Right kidney (tissue), 1 donor: ENCODE measurements around the gene DOC2B.
A peak's percentile ranks its signal among the peaks of the same experiment; 100 is the strongest.
"Not testable (repeated sequence)": the region's sequence is repeated elsewhere in the genome, so short reads cannot be mapped to it uniquely, and the experiment has no call there.

Experiments
- DNase-seq: peaks from one replicate; pipeline ENCODE4 v3.0.0-alpha.2; 2016

DOC2B gene

GRCh38 chr17:213286-214105, 32.0 kb upstream of the DOC2B start:
- DNase-seq: no peak

- no peak for DNase-seq
These were observed 29.0 kb upstream of the DOC2B start for GRCh38 chr17:210402-210801.

DNA sequence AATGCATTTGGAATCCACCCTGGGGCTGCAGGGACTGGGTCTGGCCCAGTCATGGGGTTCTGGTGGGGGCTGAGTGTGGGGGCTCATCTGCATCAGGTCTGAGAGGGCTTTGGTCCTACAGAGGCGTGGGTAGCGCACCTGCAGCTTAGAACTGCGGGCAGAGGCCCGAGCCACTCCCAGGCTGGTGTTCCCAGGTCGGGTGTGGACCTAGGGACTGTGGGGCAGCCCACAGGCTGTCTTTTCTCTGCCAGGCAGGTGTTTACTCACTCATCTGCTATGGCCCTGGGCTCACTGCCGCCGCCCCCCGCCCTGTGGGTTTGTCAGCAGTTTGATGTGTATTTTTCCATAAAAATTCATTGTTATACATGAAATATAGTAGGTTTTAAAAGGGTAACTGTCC, 27.0 kb upstream of the DOC2B start:
- DNase-seq: no peak

DNA sequence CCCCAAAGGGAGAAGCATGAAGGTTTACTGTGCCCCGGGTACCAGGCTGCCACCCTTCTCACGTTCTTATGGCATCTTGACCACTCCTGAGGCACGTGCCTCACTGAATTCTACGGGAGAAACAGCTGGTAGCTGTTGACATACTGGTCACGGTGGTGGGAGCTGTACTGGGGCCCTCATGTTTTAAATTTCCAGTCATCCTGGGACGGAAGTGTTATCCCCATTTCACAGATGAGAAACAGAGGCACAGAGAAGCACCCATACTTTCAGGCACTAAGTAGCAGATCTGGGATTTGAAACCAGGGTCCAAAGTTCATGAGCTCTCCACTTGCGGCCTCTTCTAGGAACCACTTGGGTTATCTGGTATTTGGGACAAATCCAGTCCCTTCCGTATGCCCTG, 26.3 kb upstream of the DOC2B start:
- no peak for DNase-seq

GRCh38 chr17:206941-207560, 25.6 kb upstream of the DOC2B start:
- DNase-seq: no peak

GRCh38 chr17:206484-206883, 25.0 kb upstream of the DOC2B start:
- not testable (repeated sequence) for DNase-seq

DNA sequence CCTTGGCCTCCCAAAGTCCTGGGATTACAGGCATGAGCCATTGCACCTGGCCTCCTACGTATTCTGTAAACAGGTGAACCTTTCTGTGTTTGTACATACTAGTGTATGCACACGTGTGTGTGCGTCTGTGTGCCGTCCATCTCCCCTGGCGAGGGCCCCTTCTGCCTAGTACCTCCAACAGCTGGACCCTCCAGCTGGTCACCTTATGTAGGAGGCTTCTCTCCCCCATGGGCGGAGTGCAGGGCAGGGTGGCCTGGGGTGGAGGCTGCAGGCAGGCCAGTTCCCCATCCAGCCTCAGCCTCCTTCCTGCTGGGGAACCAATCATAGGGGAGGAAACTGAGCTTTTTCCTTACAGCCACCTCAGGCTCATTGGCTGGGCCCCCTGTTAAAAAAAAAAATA, 24.4 kb upstream of the DOC2B start:
- DNase-seq: no peak

GRCh38 chr17:205148-205669, 23.8 kb upstream of the DOC2B start:
- DNase-seq: peak; percentile 54

- DNase-seq: no peak
These were observed 23.1 kb upstream of the DOC2B start for GRCh38 chr17:204427-205147.

DNA sequence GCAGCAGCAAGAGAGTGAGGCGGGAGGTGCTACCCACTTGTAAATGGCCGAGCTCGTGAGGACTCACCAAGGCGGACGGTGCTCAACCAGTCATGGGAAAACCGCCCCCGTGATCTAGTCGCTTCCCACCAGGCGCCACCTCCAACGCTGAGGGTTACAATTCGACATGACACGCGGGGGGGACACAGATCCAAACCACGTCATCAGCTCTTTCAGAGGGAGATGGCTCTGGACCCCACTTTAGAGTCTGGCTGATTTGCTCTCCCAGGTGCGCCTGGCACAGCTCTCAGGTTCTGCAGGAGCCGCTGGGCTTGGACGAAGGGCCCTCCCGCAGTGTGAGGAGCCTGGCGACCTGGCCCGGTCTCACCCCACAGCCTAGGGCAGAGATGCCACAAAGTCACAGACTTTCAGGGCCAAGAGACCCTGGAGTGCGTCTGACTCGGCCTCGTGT, 21.1 kb upstream of the DOC2B start:
- DNase-seq: no peak

DNA sequence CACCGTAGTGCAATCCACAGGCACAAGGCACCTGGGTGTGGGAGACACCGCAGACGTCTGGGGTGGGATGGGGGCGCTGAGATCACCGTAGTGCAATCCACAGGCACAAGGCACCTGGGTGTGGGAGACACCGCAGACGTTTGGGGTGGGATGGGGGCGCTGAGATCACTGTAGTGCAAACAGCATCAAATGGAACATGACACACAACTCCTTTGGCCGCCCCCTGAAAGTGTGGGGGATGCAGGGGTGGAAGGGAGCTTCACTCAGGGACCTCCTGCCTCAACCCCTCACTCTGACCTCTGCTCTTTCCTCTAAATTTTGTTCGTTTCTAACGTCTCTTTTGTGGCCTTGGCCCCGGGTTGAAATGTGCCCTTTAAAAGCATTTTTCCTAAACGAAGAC, 20.3 kb upstream of the DOC2B start:
- not testable (repeated sequence) for DNase-seq

GRCh38 chr17:201257-201656, 19.8 kb upstream of the DOC2B start:
- DNase-seq: not testable (repeated sequence)

DNA sequence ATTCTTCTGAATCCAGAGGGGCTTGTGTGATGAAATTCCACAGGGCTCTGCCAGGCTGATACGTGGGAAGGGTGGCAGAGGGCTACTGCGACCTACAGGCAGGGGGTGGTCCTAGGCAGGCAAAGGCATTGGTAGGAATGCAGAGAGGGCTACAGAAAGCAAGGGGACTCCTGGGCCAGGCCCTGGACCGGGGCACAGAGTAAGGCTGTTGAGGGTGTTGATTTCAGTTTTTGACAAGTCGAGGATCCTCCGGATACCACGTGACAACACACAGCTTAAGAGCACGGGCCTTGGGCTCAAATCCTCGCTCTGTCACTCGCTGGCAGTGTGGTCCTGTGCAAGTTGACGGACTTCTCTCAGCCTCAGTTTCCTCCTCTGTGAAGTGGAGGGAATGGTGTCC, 19.1 kb upstream of the DOC2B start:
- no peak for DNase-seq

DNA sequence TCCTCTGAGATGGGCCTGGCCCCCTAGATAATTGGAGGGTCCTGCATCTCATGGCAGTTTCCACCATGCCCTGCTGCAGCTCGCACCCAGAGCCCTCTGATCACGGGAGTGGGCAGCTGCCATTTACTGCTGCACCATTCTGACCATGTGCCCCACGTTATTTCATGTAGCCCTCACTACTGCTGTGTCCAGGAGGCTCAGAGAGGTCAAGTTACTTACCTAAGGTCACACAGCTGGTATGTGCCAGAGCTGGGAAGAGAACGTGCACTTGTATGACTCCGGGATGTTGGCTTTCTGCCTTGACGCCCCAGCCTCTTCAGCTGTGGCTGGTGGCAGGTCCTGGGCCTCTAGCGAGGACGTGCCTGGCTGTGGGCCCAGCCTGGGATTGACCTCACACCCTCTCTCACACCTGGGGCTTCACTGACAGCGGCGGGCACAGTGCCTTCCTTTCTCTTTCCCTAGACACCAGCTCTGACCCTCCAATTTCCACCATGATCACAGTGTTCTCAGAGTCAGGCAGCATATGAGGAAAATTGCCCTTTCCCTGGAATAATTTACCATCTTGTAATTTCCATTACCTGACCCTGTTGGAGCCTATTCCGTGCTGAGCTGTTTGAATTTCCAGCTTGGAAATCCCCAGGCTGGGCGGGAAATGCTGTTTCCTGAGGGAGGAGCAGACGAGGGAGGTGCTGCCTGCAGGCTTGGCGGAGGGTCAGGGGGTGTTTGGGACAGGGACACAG, 18.5 kb upstream of the DOC2B start:
- DNase-seq: no peak

- no peak for DNase-seq
These were observed 17.7 kb upstream of the DOC2B start for GRCh38 chr17:199191-199604.

DNA sequence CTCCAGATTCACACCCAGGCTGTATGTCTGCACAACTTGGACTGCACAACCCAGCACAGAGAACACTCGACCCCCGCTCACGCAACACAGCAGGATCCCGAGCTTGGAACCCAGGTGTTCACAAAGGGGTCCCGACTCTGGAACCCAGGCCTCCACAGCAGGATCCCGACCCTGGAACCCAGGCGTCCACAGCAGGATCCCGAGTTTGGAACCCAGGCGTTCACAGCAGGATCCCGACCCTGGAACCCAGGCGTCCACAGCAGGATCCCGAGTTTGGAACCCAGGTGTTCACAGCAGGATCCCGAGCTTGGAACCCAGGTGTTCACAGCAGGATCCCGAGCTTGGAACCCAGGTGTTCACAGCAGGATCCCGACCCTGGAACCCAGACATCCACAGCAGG, 16.8 kb upstream of the DOC2B start:
- not testable (repeated sequence) for DNase-seq

DNA sequence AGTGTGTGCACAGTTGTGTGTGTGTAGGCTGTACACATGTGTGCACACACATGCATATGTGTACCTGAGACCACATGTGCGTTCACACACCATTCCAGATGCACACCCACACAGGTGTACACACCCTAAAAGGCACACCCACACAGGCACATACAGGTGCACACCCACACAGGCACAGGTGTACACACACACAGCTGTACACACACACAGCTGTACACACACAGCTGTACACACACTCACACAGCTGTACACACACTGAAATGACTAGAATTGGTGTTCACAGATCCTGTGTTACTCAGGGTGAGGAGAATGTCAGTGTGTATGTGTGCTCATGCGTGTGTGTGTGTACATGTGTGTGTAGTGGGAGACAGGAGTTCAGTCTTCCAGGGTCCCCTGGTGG, 15.9 kb upstream of the DOC2B start:
- DNase-seq: no peak

DNA sequence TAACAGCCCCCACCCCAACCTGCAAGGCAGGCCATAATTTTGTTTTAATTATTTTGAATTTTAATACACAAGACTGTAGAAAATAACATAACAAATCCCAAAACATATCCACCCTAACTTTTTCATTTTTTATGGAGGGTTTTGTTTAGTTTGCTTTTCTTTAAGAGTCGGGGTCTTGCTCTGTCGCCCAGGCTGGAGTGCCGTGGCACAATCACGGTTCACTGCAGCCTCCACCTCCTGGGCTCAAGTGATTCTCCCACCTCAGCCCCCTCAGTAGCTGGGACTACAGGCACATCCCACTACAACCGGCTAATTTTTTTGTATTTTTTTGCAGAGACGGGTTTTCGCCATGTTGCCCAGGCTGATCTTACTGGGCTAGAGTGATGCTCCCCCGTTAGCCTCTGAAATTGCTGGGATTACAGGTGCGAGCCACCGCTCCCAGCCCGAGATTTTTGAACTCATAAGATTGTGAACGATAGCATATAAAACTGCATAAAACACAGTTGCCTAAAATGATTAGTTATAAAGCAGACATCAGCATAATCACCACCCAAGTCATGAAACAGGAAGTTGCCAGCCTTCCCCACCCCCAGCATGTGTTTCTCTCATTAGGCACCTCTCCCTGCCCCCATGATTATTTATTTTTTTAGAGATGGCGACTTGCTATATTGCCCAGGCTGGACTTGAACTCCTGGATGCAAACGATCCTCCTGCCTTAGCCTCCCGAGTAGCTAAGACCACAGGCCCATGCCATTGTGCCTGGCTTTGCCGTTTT, 13.6 kb upstream of the DOC2B start:
- DNase-seq: no peak

GRCh38 chr17:193841-194806, 12.7 kb upstream of the DOC2B start:
- DNase-seq: peak; percentile 69

DNA sequence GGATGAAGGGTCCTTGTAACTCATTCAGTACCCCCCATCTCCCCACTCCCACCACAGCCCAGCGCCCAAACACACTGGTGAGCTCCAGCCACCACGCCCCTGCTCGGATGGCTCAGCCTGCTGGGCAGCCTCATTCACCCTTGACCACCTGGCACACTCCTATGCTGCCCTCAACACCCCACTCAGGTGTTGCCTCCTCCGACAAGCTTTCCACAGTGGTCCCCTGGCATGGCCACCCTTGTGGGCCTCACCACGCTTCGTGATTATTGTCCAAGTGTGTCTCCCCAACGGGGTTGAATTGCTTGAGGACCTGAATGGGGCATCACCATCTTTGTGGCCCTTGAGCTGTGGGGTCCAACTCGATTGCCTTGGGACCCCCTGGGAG, 12.0 kb upstream of the DOC2B start:
- no peak for DNase-seq
